HepG2 (cell line): ENCODE measurements around the gene CABLES2. TPM values are rescaled to one million over a fixed set of nuclear protein-coding genes. Genes with fewer than 3 reads are reported as not detected.
A peak's percentile ranks its signal among the peaks of the same experiment; 100 is the strongest.

Experiments used
- ATAC-seq: fragments of 200-7000 bp; cut with Tn5 transposase; 3 replicates; pipeline ENCODE4 v1.9.1; 2020; ENCODE audit warnings: mild to moderate bottlenecking, moderate library complexity
- BruUV-seq: library from RNA; stranded (reverse); fragments of 400-500 nt; replicated peaks from 2 replicates; lab custom pipeline; 2021; lab: Mats Ljungman, UMichigan
- CTCF ChIA-PET: fragments of 300-600 bp; formaldehyde crosslinking; extraction: SDS; loops from one replicate; lab custom pipeline; 2021; ENCODE audit warnings: low total read pairs, inconsistent platforms, low intra/inter-chr PET ratio; lab: Yijun Ruan, JAX
- POLR2A ChIA-PET: fragments of 350-600 bp; sonication (Branson Sonifier 250); formaldehyde crosslinking; loops from one replicate; lab custom pipeline; 2020; ENCODE audit warnings: antibody characterized with exemption, inconsistent platforms; lab: Yijun Ruan, JAX
- DNase-seq: peaks from one replicate; pipeline ENCODE4 v3.0.0-alpha.2; 2015; ENCODE audit warnings: low spot score
- FAIRE-seq: peaks from 3 replicates; lab custom pipeline; 2011; peaks lifted over from hg19 to GRCh38; lab: Jason Lieb, UNC
- H2AFZ ChIP-seq: one replicate; pipeline ENCODE4 v1.6.1; 2011; ENCODE audit warnings: low read length, inconsistent platforms
- H3K27ac ChIP-seq: fragments of 300-600 bp; 3 replicates; pipeline ENCODE4 v1.8.0; 2011; ENCODE audit warnings: mixed run types, mild to moderate bottlenecking, mixed read lengths, low read length, inconsistent platforms; ENCODE audit not compliant: insufficient read depth; ENCODE audit errors: extremely low read length
- H3K27me3 ChIP-seq, 2 experiments: fragments of 200-600 bp in 1 of 2; 2 replicates in 1 of 2; 3 replicates in 1 of 2; pipeline versions ENCODE4 v1.6.0 to v1.8.0; 2011; ENCODE audit warnings: low read length in 2 of 2, mild to moderate bottlenecking in 2 of 2, moderate library complexity in 2 of 2, inconsistent platforms in 1 of 2; ENCODE audit not compliant: insufficient read depth in 2 of 2, control insufficient read depth in 1 of 2
- H3K36me3 ChIP-seq, 2 experiments: fragments of 200-600 bp in 1 of 2; replicated peaks in 1 of 2; 2 replicates in 1 of 2; 3 replicates in 1 of 2; pipeline versions ENCODE4 v1.5.1 to v1.8.0; 2011; ENCODE audit warnings: low read length in 2 of 2, inconsistent platforms in 1 of 2; ENCODE audit not compliant: insufficient read depth in 2 of 2, control insufficient read depth in 1 of 2
- H3K4me1 ChIP-seq: 2 replicates; pipeline ENCODE4 v1.5.1; 2012; ENCODE audit warnings: low read length, inconsistent platforms; ENCODE audit not compliant: insufficient read depth
- H3K4me2 ChIP-seq: 2 replicates; pipeline ENCODE4 v1.6.0; 2011; ENCODE audit warnings: low read depth, low read length, inconsistent platforms
- H3K4me3 ChIP-seq, 3 experiments: fragments of 200-600 bp in 1 of 3; sonication (generic), shearing (Covaris generic) in 1 of 3; replicated peaks in 1 of 3; 2 replicates each; pipeline ENCODE4 v1.5.1; 2011 to 2016; ENCODE audit warnings: low read length in 3 of 3, inconsistent platforms in 2 of 3, low read depth in 2 of 3, mild to moderate bottlenecking in 2 of 3, control low read depth in 1 of 3, mixed read lengths in 1 of 3; ENCODE audit not compliant: insufficient read depth in 1 of 3
- H3K79me2 ChIP-seq: one replicate; pipeline ENCODE4 v1.6.1; 2011; ENCODE audit warnings: low read length, inconsistent platforms; ENCODE audit not compliant: insufficient read depth
- H3K9ac ChIP-seq: 2 replicates; pipeline ENCODE4 v1.6.0; 2011; ENCODE audit warnings: mild to moderate bottlenecking, low read depth, low read length, inconsistent platforms; ENCODE audit not compliant: insufficient read depth
- H3K9me3 ChIP-seq: 2 replicates; pipeline ENCODE4 v1.5.1; 2012; ENCODE audit warnings: mild to moderate bottlenecking, low read length
- H4K20me1 ChIP-seq: 2 replicates; pipeline ENCODE4 v1.6.0; 2011; ENCODE audit warnings: inconsistent platforms, mild to moderate bottlenecking, low read length, moderate library complexity; ENCODE audit not compliant: insufficient read depth
- AKAP8 ChIP-seq: sonication (generic); formaldehyde crosslinking; IDR thresholded peaks from 2 replicates; pipeline ENCODE4 v1.5.1; 2020; ENCODE audit warnings: mild to moderate bottlenecking, missing genetic modification reagents
- CAMTA2 ChIP-seq: sonication (generic); formaldehyde crosslinking; IDR thresholded peaks from 2 replicates; pipeline ENCODE4 v1.4.0; 2020; ENCODE audit warnings: mild to moderate bottlenecking, missing genetic modification reagents, borderline replicate concordance
- DNMT1 ChIP-seq: sonication (generic); formaldehyde crosslinking; IDR thresholded peaks from 2 replicates; pipeline ENCODE4 v1.5.1; 2020; ENCODE audit warnings: mild to moderate bottlenecking, missing genetic modification reagents
- FOXO1 ChIP-seq: sonication (generic); formaldehyde crosslinking; IDR thresholded peaks from 2 replicates; pipeline ENCODE4 v1.4.0; 2020; ENCODE audit warnings: missing genetic modification reagents
- JUND ChIP-seq: sonication (generic); formaldehyde crosslinking; IDR thresholded peaks from 2 replicates; pipeline ENCODE4 v1.8.0; 2022; ENCODE audit warnings: mild to moderate bottlenecking, missing genetic modification reagents
- MED13 ChIP-seq: sonication (generic); formaldehyde crosslinking; IDR thresholded peaks from 2 replicates; pipeline ENCODE4 v1.5.0; 2020; ENCODE audit warnings: missing genetic modification reagents
- MLLT10 ChIP-seq: sonication (generic); formaldehyde crosslinking; IDR thresholded peaks from 2 replicates; pipeline ENCODE4 v1.4.0; 2020; ENCODE audit warnings: missing genetic modification reagents
- NR0B2 ChIP-seq: sonication (generic); formaldehyde crosslinking; IDR thresholded peaks from 2 replicates; pipeline ENCODE4 v1.4.0; 2020; ENCODE audit warnings: mild to moderate bottlenecking, missing genetic modification reagents
- SYNCRIP ChIP-seq: fragments of 200-400 bp; formaldehyde crosslinking; IDR thresholded peaks from 2 replicates; pipeline ENCODE4 v1.6.1; 2018; ENCODE audit warnings: mild to moderate bottlenecking, low read depth, low read length; ENCODE audit not compliant: insufficient read depth
- TBP ChIP-seq: sonication (generic); formaldehyde crosslinking; IDR thresholded peaks from 2 replicates; pipeline ENCODE4 v1.5.0; 2020; ENCODE audit warnings: missing genetic modification reagents
- ZMAT5 ChIP-seq: sonication (generic); formaldehyde crosslinking; IDR thresholded peaks from 2 replicates; pipeline ENCODE4 v1.5.0; 2020; ENCODE audit warnings: mild to moderate bottlenecking, low read depth, missing genetic modification reagents, borderline replicate concordance
- ZNF30 ChIP-seq: sonication (generic); formaldehyde crosslinking; IDR thresholded peaks from 2 replicates; pipeline ENCODE4 v1.5.0; 2020; ENCODE audit warnings: mild to moderate bottlenecking, missing genetic modification reagents
- ZNF503 ChIP-seq: sonication (generic); formaldehyde crosslinking; IDR thresholded peaks from 2 replicates; pipeline ENCODE4 v1.4.0; 2020; ENCODE audit warnings: missing genetic modification reagents
- ZNF512 ChIP-seq: sonication (generic); formaldehyde crosslinking; IDR thresholded peaks from 2 replicates; pipeline ENCODE4 v1.4.0; 2020; ENCODE audit warnings: mild to moderate bottlenecking, missing genetic modification reagents
- ZNF512B ChIP-seq: sonication (generic); formaldehyde crosslinking; IDR thresholded peaks from 2 replicates; pipeline ENCODE4 v1.5.1; 2020; ENCODE audit warnings: missing genetic modification reagents, mild to moderate bottlenecking, borderline replicate concordance
- ZNF556 ChIP-seq: sonication (generic); formaldehyde crosslinking; IDR thresholded peaks from 2 replicates; pipeline ENCODE4 v1.4.0; 2020; ENCODE audit warnings: mild to moderate bottlenecking, missing genetic modification reagents, borderline replicate concordance
- ZNF674 ChIP-seq: sonication (generic); formaldehyde crosslinking; IDR thresholded peaks from 2 replicates; pipeline ENCODE4 v1.5.0; 2020; ENCODE audit warnings: low read depth, mild to moderate bottlenecking, missing genetic modification reagents
- WGBS: methylation state at CpG from one replicate; pipeline ENCODE4 v1.1.6; 2017; ENCODE audit warnings: low lambda C conversion rate; 5-methylcytosine and 5-hydroxymethylcytosine counted together
- in situ Hi-C: cut with HindIII; loops from 2 replicates; pipeline ENCODE4 v1.10.0; 2017; ENCODE audit warnings: low pct_unique_long_range_greater_than_20kb; ENCODE audit not compliant: extremely low pct_ligation_motif_present
- intact Hi-C: fragments of 100-400 bp; cut with micrococcal nuclease; formaldehyde crosslinking; loops from one replicate; pipeline ENCODE4 v1.10.0; 2022; ENCODE audit not compliant: unreplicated experiment
- polyA plus RNA-seq, 8 experiments: library from polyadenylated mRNA; depleted of rRNA in 3 of 8; stranded (reverse) in 7 of 8; unstranded in 1 of 8; fragments of >200 nt; fragmentation: Illumina TruSeq in 4 of 8; extraction: Trizol in 4 of 8; gene quantifications; 2 replicates each; pipeline versions ENCODE4 v1.2.1 to v1.2.3, GENCODE V29; 2011 to 2016; ENCODE audit warnings: low read depth in 4 of 8, missing spikeins in 1 of 8, mixed read lengths in 1 of 8; ENCODE audit not compliant: insufficient read depth in 1 of 8
- total RNA-seq, 5 experiments: library from RNA; depleted of rRNA; stranded (reverse); fragments of >200 nt; fragmentation: Illumina TruSeq; extraction: Trizol; gene quantifications; 2 replicates each; pipeline ENCODE4 v1.2.3, GENCODE V29; 2016; ENCODE audit warnings: low read depth in 1 of 5

The CABLES2 gene
- total and polyA plus RNA-seq, 2 of the 13 experiments (the other 11 are each of a cell fraction or from before 2014, with no cell fraction given) = 5.2 to 9.7 TPM

- BruUV-seq = no TSS peak
- Histone ChIP-seq H3K4me2 (no peak overlapping the region), H2AFZ (no peak overlapping the region), H3K4me1 (peaks cover 54% of the 10 kb centered on the region), H3K9me3 (no peaks in the 10 kb centered on the region), H3K36me3 (peaks cover 2 to 19% of the 10 kb centered on the region in 2 experiments; a peak in 3 of 5 replicates), H3K4me3 (no peak overlapping the region), H3K27me3 (peaks cover 9 to 20% of the 10 kb centered on the region in 2 experiments), H3K79me2 (peaks cover 9% of the 10 kb centered on the region), H4K20me1 (peaks cover 3% of the 10 kb centered on the region; the same call in 1 of the 2 replicates), H3K9ac (no peak overlapping the region), H3K27ac (no peak overlapping the region)
- 97% methylated on average over 7 of the region's 12 CpGs for WGBS
- intact Hi-C loops = no loop called here
- FAIRE-seq = no peak
- in situ Hi-C loops = no loop called here
- DNase-seq = no peak
- ChIA-PET CTCF (interaction anchor here (1.4 to 2.3 kb wide), 2 partner anchors 9 to 103 kb away, joined by 6 to 11 read pairs; partner anchors contain the start of gene ADRM1), POLR2A (interaction anchor here (1.1 to 1.4 kb wide), 2 partner anchors 16 to 18 kb away, joined by 3 to 6 read pairs; partner anchors contain the start of gene RPS21)
- no peak for ATAC-seq
- TF ChIP-seq ZNF556 (no peak), ZNF30 (CRISPR knock-in tag) (0 out of 2 replicates have a peak, but pooled peaks have one; percentile 8), FOXO1 (no peak), MLLT10 (CRISPR knock-in tag) (no peak), ZMAT5 (CRISPR knock-in tag) (no peak), ZNF503 (CRISPR knock-in tag) (no peak), MED13 (no peak), ZNF512 (CRISPR knock-in tag) (0 out of 2 replicates have a peak, but pooled peaks have one; percentile 22), DNMT1 (CRISPR knock-in tag) (peak; percentile 21; the same call in 1 of the 2 replicates), ZNF512B (CRISPR knock-in tag) (no peak), ZNF674 (CRISPR knock-in tag) (no peak; the same call in 1 of the 2 replicates), JUND (CRISPR knock-in tag) (0 out of 2 replicates have a peak, but pooled peaks have one; percentile 20), NR0B2 (CRISPR knock-in tag) (peak; percentile 26; the same call in 1 of the 2 replicates), CAMTA2 (CRISPR knock-in tag) (peak; percentile 21; the same call in 1 of the 2 replicates), TBP (CRISPR knock-in tag) (no peak), AKAP8 (CRISPR knock-in tag) (peak; percentile 31; the same call in 1 of the 2 replicates), SYNCRIP (no peak)
Measured at GRCh38 chr20:62404761-62405107, 2.4 kb downstream of the CABLES2 start.
